HG03039 (cell line): Measurements from ENCODE around the gene PAM.
A peak's percentile ranks its signal among the peaks of the same experiment; 100 is the strongest.

ENCODE experiments used
- ATAC-seq: cut with Tn5 transposase; IDR thresholded peaks from one replicate; pipeline ENCODE4 v1.9.1; 2021; ENCODE audit warnings: mild to moderate bottlenecking, moderate library complexity; ENCODE audit not compliant: unreplicated experiment

The PAM gene

DNA sequence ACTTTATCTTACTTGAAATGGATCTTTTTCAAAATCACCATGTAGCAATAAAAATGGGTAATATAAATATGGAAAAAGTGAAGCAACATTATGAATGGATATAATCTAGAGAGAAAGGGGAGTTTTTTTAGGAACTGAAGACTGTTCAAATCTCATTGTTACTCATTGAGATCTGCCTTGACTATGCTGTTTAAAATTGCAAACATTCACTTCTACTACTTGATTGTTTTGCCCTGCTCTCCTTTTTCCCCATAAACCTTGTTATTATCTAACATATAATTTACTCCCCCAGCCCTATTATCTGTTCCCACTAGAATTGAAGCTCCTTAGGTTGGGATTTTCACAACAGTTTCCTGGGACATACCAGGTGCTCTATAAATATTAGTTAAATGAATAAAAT is 22.0 kb downstream of the PAM start:
- ATAC-seq, result no peak

- ATAC-seq, result peak; percentile 45
Measured at GRCh38 chr5:102778478-102778877, 23.4 kb downstream of the PAM start.

DNA sequence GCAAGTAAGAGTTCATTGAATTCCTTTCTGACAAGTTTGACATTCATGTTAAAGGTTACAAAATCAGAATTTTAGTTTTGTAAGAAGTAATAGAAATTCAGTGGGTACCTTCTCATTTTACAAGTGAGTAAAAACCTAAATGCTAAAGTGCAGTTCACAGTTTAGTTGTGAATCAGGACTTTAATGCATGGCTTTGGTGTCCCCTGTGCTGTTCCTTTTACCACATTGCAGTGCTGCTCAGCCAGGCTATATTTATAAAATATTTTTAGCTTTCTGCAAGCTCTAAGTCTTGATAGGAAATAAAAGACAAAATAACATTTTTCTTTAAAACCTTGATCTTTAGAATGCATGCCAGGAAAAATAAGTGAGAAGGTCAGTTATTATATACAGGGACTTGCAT is 26.3 kb downstream of the PAM start:
- ATAC-seq, result no peak

DNA sequence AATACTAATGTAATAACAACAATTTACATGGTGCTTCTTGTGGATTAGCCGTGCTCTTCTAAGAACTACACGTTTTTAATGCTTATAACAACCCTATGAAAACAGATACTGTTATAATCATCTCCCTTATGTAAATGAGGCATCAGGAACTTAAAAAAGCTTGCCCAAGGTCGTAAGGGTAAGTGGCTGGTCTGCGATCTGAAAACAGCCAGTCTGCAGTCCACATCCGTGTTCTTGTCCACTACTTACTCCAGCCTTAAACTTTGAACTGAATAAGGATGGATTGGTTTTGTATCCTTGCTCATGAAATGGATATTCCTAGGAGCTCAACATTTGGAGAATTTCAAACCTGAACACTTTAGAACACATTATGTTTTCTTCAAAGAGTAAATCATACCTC is 26.7 kb downstream of the PAM start:
- ATAC-seq, result no peak

DNA sequence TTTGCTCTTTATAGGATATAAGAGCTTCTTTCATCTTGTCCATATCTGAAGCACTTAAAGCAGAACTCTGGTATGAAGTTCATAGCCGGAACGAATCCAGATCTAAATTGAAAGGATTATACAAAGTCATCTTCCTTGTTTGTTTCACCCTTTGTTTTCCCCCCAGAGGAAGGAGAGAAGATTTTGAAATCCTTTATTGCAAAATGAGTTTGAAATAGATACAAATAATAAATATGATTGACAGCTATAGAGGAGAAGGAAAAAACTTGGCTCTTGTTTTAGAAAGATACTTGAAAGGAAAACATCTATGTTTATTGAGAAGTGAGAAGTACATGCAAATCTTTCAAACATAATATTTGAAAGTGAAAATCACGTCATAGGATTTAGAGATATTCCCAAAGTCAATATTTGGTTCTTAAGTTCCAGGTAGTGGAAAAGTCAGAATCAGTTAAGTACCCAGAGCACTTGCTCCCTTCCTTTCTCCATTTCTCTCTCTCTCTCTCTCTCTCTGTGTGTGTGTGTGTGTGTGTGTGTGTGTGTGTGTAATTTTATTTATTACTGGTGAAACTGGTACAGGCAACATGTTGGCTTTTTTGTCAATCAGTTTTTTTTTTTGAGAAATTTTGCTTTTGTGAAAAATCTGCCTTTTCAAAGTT is 27.2 kb downstream of the PAM start:
- no peak for ATAC-seq

GRCh38 chr5:102787134-102787533 is 32.0 kb downstream of the PAM start:
- no peak for ATAC-seq

GRCh38 chr5:102788788-102789187 is 33.7 kb downstream of the PAM start:
- no peak for ATAC-seq

DNA sequence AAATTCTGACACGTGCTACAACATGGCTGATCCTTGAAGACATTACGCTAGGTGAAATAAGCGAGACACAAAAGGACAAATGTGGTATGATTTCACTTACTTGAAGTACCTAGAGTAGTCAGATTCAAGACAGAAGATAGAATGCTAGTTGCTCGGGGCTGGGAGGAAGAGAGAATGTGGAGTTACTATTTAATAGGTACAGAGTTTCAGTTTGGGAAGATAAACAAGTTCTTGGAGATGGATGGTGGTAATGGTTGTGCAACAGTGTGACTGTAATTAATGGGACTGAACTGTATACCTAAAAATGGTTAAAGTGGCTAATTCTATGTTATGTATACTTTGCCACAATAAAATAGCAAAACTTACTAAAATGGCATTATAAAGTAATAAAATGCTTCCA is 34.4 kb downstream of the PAM start:
- no peak for ATAC-seq

GRCh38 chr5:102790748-102791147 is 35.6 kb downstream of the PAM start:
- no peak for ATAC-seq

- no peak for ATAC-seq
Measured at GRCh38 chr5:102792705-102793104, 37.6 kb downstream of the PAM start.

GRCh38 chr5:102794047-102794446 is 38.9 kb downstream of the PAM start:
- no peak for ATAC-seq

GRCh38 chr5:102794677-102795331 is 39.7 kb downstream of the PAM start:
- no peak for ATAC-seq

GRCh38 chr5:102795526-102795925 is 40.4 kb downstream of the PAM start:
- no peak for ATAC-seq

DNA sequence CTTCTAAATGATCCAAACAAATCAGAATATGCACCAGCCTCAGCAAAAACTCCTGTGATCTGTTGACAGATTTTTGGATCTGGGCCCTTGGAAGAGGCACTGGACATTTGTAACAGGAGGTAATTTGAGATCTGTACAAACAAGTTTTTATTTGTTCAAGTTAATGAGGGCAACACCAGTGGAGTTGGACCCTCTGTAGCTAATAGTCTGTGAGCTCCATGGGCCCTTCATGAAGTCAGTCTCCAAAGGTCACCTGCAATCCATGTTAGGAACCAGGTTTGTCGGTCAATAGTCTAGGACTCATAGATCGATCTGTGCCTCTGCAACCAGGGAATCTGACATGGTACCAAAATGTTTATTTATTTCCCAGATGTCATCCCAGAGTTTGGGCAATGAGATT is 40.9 kb downstream of the PAM start:
- ATAC-seq, result no peak

DNA sequence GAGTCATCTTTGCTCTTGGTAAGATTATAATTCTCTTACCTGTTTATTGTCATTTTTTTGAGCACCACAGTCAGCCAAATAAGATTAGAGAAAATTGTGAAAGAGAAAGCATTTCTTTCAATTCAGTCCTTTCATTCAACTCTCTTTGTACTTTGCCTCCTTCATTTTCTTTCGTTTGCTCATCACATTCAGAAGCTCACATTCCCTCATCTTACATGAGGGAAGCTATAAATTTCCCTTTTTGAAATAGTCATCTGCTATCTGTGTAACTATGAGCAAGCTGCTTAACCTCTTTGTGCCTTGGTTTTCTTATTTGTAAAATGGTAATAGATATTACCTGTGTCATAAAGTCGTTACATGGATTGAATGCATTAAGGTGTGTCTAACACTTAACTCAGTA is 41.4 kb downstream of the PAM start:
- ATAC-seq, result no peak

GRCh38 chr5:102797322-102797884 is 42.3 kb downstream of the PAM start:
- ATAC-seq, result no peak

- ATAC-seq, result no peak
Measured at GRCh38 chr5:102798104-102798785, 43.1 kb downstream of the PAM start.

DNA sequence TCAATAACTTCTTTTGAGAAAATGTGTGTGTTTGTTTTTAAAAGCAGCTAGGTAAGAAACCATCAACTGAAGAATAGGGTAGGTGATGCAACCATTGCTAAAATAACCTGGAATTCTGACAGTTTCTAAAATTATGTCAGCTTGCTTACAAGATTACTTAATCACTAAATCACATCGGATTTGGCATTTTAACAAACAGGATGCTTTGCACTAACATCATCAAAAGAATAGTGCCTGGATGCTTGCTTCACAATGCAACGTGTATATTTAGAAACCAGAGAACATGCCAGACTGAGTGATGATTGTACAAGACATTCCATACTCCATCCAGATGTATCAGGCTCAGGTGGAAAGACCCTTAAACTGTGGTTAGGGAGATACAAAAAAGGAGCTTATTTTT is 43.9 kb downstream of the PAM start:
- no peak for ATAC-seq

GRCh38 chr5:102800427-102800826 is 45.3 kb downstream of the PAM start:
- ATAC-seq, result no peak

- ATAC-seq, result no peak
Measured at GRCh38 chr5:102801371-102801770, 46.3 kb downstream of the PAM start.

GRCh38 chr5:102802708-102803458 is 47.8 kb downstream of the PAM start:
- ATAC-seq, result no peak
